Activated CD4-positive, alpha-beta T cell treated with anti-CD3 and anti-CD28 coated beads, Interleukin-2, amount 50 U/mL, for 1 hour (primary cell): ENCODE measurements around the gene LSM2.
"Not testable (repeated sequence)": the region's sequence is repeated elsewhere in the genome, so short reads cannot be mapped to it uniquely, and the experiment has no call there.

Source experiments
- DNase-seq: peaks from one replicate; pipeline ENCODE4 v3.0.0-alpha.2; 2020

LSM2 gene

GRCh38 chr6:31806470-31807272 is at the start of gene LSM2:
Gene LSM2 (minus strand): TSS chr6:31806966. CDS start chr6:31806757, 209 bp downstream.
- peak; percentile 95 for DNase-seq

GRCh38 chr6:31851980-31852718 is 45.4 kb upstream of the LSM2 start:
- not testable (repeated sequence) for DNase-seq

DNA sequence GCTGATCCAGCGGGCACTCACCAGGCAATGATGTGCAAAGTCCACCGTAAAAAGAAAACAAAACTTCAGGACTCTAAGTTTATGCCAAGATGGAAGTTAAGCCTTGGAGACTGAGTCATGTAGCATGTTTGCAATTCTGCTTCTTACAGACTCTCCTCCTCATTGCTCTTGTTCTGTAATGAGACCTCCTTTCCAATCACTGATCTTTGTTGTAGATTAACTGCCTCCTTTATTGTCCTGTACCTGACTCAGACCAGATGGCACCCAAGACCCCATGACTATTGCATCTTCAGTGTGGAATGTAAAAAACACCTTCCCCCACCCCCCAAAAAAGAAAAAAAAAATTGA is 44.7 kb upstream of the LSM2 start:
- no peak for DNase-seq

- no peak for DNase-seq
Observed at GRCh38 chr6:31850765-31851484, 44.2 kb upstream of the LSM2 start.

GRCh38 chr6:31847276-31847978 is 40.7 kb upstream of the LSM2 start:
- DNase-seq: no peak

- no peak for DNase-seq
Observed at GRCh38 chr6:31844507-31844906, 37.7 kb upstream of the LSM2 start.

DNA sequence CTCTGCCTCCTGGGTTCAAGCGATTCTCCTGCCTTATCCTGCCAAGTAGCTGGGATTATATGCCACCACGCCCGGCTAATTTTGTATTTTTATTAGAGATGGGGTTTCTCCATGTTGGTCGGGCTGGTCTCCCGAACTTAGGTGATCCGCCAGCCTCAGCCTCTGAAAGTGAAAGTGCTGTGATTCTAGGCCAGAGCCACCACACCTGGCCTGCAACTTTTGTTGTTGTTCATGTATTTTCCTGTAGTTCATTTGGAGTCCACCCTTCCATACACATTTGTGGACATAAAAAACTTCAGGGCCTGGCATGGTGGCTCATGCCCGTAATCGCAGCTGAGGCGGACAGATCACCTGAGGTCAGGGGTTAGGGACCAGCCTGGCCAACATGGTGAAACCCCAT is 35.3 kb upstream of the LSM2 start:
- DNase-seq: no peak

- DNase-seq: not testable (repeated sequence)
Observed at GRCh38 chr6:31839779-31840126, 33.0 kb upstream of the LSM2 start.

DNA sequence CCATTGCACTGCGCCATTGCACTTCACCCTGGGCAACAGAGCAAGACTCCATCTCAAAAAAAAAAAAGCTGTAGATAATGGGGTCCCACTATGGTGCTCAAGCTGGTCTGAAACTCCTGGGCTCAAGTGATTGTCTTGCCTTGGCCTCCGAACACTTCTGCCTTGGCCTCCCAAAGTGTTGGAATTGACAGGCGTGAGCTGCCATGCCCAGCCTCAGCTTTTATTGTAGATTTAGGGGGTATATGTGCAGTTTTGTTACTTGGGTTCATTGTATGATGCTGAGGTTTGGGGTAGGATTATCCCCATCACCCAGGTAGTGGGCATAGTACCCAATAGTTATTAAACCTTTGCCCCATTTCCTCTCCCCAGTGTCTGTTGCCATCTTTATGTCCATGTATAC is 32.2 kb upstream of the LSM2 start:
- DNase-seq: no peak

DNA sequence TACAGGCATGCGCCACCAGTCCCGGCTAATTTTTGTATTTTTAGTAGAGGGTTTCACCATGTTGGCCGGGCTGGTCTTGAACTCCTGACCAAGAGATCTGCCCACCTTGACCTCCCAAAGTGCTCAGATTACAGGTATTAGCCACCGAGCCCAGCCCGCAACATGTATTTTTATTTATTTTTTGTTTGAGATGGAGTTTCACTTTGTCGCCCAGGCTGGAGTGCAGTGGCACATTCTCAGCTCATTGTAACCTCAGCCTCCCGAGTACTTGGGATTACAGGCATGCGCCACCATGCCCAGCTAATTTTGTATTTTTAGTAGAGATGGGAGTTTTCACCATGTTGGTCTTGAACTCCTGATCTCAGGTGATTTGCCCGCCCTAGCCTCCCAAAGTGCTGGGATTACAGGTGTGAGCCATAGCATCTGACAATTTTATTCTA is 31.4 kb upstream of the LSM2 start:
- not testable (repeated sequence) for DNase-seq

GRCh38 chr6:31837369-31838113 is 30.8 kb upstream of the LSM2 start:
- DNase-seq: no peak

DNA sequence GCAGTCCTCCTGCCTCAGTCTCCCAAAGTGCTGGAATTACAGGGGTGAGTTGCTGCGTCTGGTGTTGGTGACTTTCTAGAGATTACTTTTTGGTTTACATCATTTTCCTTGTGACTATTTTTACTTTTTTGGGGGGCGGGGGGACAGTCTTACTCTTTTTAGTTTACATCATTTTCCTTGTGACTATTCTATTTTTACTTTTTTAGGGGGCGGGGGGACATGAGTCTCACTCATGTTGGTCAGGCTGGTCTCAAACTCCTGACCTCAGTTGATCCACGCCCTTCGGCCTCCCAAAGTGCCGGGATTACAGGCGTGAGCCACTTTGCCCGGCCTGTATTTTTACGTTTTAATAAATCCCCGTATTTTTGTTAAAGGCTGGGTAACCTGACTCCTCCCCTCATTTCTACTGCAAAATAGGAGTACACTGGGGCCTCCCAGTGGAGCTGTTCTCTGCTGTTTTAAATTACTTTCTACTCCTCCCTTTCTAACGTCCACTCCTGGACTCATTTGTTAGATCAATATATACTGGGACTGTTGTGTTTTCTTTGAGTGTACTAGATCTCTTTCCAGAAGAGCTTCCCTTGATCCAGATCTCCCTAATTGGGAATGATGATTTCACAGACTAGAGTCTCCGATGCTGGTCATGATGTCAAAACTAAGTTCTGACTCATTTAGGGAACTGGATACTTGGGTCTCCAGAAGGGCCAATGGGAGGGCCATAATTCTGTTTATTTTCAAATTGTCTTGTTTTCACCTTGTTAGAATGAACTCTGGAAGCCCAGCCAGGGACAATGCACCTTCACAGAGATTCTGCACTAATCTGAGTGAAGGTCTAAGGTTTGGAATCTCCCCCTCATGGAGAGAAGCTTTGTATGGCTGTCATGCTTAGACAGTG is 30.0 kb upstream of the LSM2 start:
- no peak for DNase-seq

DNA sequence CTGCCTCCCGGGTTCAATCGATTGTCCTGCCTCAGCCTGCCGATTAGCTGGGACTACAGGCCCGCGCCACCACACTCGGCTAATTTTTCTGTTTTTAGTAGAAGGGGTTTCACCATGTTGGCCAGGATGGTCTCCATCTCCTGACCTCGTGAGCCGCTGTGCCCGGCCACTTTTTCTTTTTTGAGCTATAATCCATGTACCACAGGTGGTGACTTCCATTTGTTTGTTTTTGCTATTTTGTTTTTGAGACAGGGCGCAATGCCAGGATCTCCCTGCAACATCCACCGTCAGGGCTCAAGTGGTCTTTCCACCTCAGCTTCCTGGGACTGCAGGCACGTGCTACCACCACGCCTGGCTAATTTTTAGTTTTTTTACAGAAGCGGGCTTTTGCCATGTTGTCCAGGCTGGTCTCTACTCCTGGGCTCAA is 29.3 kb upstream of the LSM2 start:
- DNase-seq: no peak

GRCh38 chr6:31834367-31835250 is 27.8 kb upstream of the LSM2 start:
- DNase-seq: peak; percentile 83

DNA sequence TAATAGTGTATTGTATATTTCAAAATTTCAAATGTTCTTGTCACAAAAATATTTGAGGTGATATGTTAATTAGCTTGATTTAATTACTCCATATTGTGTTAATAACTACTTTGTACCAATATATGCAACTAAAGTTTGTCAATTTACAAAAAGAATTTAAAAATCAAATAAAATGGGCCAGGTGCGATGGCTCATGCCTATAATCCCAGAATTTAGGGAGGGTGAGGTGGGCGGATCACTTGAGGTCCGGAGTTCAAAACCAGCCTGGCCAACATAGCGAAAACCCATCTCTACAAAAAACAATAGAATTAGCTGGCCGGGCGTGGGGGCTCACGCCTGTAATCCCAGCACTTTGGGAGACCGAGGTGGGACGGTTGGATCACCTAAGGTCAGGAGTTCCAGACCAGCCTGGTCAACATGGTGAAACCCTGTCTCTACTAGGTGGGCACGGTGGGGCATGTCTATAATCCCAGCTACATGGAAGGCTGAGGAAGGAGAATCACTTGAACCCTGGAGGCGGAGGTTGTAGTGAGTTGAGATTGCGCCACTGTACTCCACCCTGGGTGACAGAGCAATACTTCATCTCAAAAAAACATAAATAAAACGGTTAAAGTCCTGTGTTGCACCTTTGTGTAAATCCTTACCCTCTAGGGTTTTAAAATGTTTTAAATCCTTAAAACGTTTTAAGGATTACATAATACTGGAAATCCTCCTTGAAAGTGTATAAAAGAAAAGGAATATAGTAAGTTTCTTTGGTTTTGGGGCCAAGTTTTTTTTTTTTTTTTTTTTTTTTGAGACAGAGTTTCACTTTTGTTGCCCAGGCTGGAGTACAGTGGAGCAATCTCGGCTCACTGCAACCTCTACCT is 24.8 kb upstream of the LSM2 start:
- no peak for DNase-seq

GRCh38 chr6:31830886-31831335 is 24.1 kb upstream of the LSM2 start:
- no peak for DNase-seq

DNA sequence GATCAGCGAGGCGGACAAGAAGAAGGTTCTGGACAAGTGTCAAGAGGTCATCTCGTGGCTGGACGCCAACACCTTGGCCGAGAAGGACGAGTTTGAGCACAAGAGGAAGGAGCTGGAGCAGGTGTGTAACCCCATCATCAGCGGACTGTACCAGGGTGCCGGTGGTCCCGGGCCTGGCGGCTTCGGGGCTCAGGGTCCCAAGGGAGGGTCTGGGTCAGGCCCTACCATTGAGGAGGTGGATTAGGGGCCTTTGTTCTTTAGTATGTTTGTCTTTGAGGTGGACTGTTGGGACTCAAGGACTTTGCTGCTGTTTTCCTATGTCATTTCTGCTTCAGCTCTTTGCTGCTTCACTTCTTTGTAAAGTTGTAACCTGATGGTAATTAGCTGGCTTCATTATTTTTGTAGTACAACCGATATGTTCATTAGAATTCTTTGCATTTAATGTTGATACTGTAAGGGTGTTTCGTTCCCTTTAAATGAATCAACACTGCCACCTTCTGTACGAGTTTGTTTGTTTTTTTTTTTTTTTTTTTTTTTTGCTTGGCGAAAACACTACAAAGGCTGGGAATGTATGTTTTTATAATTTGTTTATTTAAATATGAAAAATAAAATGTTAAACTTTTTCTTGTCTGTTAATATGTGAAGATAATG is 23.0 kb upstream of the LSM2 start:
- DNase-seq: no peak

- peak; percentile 74 for DNase-seq
Observed at GRCh38 chr6:31827286-31828079, 20.7 kb upstream of the LSM2 start, which contains the start of gene HSPA1B. Gene HSPA1B (plus strand): TSS chr6:31827738. CDS start chr6:31827951, 213 bp downstream.
